GM12873 (cell line): Measurements from ENCODE around the gene VSIG2.

Experiments
- TF ChIP-seq, protein P1 (sequence below): IDR thresholded peaks from 2 replicates; pipeline ENCODE4 v1.5.1; 2012; ENCODE audit warnings: low read depth, mild to moderate bottlenecking, moderate library complexity, low read length, control low read depth; ENCODE audit not compliant: insufficient read depth; ENCODE audit errors: missing control alignments

Gene VSIG2

DNA sequence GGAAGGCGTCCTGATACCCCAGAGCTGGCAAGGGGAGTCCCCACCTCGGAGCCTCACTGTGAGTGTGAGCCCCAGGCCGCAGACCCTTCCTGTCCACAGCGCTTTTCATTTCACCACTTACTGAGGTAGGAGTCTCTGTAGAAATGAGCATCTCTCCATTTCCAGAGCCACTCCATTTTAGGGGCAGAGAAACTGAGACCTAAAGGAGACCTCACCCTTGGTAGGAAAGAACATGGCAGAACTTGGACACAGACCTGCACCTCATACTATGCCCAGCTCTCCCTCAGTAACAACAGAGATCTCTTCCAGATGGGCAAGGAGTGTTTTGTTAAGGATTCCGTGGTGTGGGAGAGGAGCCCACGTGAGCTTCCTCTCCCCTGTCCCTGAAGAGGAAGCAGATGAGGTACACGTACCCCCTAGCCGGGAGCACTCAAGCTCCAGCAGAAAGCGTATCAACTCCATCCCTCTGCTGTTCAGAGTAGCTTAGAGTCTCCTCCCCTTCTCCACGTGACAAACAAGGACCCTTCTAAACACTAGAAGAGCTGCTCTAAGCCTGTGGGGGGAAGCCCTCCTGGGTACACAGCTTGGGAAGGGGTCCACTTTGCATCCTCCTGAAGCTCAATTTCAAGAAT is 532 bp upstream of the VSIG2 start:
- TF ChIP-seq, protein P1, sequence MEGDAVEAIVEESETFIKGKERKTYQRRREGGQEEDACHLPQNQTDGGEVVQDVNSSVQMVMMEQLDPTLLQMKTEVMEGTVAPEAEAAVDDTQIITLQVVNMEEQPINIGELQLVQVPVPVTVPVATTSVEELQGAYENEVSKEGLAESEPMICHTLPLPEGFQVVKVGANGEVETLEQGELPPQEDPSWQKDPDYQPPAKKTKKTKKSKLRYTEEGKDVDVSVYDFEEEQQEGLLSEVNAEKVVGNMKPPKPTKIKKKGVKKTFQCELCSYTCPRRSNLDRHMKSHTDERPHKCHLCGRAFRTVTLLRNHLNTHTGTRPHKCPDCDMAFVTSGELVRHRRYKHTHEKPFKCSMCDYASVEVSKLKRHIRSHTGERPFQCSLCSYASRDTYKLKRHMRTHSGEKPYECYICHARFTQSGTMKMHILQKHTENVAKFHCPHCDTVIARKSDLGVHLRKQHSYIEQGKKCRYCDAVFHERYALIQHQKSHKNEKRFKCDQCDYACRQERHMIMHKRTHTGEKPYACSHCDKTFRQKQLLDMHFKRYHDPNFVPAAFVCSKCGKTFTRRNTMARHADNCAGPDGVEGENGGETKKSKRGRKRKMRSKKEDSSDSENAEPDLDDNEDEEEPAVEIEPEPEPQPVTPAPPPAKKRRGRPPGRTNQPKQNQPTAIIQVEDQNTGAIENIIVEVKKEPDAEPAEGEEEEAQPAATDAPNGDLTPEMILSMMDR, result no peak

DNA sequence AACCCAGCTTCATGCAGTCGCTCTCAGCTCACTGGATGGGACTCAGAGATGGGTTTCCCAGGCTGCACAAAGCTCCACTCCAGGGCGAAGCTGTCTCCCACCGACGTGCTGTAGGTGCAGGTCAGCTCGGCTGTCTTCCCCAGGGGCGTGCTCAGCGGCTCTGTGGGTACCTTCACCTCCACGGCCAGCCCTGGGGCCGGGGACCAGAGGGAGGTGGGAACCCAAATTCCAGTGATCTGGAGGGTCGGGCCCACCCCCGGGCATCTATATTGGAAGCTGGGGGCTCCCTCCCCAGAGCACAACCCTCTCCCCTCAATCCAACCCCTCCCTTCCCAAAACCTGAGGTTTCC is 689 bp downstream of the VSIG2 start:
- TF ChIP-seq, protein P1, result no peak

DNA sequence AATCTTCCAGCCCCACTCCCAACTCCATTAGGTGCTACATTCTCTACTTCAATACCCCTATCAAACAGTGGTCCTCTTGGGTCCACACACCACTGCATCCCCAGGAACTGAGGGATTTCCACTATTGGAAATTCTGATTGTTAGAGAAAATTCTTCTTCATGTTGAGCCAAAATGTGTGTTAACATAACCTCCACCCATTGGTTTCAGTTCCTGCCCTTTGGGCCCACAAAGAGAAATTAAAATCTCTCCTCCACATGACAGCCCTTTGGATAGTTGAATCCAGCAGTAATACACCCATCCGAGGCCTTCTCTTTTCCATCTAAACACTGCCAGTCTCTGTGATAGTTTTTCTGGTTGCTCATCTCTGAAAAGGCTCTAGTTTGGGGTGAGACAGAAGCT is 2.1 kb downstream of the VSIG2 start:
- TF ChIP-seq, protein P1, result no peak

DNA sequence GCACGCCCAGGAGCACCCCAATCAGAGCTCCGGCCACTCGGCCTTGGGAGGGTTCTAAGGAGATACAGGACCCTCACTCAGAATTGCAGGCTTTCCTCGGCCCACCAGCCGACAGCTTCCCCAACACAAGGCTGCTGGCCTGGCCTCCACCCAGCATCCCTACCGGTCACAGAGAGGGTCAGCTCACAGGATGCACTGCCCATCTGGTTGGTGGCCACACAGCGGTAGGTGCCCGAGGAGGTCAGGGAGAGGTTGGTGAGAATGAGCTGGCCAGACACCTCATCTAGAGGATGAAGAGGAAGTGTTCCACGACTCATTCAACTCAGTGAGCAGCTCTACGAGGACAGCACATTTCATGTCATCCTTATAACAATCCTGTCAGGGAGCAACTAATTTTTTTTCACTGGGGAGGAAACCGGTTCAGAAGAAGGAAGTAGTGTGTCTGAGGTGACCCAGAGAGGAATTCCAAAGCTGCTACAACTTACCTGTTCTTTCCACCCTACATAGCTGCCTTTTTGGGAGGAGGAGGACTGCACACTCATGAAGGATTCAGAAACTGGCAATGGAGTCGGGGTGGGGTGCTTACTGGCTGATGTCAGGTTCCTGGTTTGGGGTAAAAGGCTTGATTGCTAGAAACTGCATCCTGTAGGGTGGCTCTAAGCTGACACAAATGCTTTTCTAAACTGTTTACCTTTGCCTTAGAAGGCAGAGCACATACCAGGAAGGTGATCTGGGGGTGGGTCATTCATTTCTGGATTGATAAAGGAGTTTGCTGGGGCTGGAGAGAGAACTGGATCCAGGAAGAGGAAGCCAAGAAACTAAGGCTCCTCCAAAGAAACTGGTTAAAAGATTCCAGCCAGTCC is 3.3 kb downstream of the VSIG2 start:
- TF ChIP-seq, protein P1, result no peak

DNA sequence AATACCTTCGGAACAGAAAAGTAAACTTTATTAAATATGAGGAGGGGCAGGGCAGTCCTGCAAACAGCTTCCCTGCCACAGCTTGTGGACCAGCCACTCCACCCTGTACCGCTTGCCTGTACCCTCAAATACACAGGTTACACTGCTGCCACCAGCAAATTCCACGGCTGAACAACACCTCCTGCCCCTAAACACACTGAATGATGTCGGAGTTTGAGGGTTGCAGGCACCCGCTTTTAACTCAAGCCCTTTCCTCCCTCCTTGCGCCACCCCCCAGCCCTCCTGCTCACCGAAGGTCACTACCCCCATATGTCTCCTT is 4.0 kb downstream of the VSIG2 start:
- TF ChIP-seq, protein P1, result no peak

DNA sequence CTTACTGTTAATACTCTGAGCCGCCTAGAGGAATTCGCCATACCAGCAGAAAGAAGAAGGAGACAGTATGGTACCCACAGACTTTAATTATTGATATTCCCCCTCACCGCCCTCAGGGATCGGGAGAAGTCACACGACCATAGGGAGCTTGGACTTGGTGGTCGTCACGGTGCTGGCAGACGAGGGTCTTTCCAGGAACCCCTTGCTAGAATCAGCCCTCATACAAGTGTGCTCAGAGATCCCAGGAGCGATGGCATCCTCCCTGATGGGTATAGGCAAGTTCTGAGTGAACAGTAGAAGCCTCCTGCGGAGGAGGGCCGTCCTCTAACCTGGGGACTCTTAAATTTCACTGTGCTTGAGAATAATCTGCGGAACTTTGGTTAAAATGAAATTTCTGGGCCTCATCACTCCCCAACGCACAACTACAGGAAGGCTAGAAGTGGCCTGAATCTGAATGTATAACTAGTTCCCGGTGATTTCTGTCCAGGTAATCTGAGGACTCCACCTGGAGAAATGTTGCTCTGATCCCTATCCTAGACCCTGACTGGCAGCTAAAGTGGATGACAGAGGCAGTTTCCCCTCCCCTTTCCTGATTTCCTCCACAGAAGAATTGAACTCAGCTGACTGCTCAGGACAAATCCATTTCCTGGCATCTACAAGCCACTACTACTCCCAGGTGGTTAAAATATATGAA is 4.5 kb downstream of the VSIG2 start:
- TF ChIP-seq, protein P1, result no peak

DNA sequence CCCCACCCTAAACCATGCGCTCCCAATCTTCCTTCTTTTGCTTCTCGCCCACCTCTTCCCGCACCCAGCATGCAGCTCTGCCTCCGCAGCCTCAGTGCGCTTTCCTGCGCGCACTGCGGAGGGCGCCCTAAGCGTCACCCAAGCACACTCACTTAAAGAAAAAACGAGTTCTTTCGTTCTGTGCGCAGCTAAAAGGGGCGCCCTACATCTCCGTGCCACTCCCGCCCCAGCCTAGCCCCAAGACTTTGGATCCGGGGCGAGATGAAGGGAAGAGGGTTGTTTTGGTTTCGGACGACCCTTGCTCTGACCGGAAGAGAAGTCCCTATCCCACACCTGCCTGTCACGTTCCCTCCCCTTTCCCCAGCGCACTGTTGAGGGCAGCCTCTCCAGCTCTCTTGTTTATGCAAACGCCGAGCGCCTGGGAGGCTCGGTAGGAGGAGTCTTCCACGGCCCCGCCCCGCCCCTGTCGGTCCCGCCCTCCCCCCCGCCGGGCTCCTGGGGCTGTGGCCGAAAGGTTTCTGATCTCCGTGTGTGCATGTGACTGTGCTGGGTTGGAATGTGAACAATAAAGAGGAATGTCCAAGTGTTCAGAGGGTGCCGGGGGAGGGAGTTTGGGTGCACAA is 5.3 kb downstream of the VSIG2 start:
- TF ChIP-seq, protein P1, result peak; percentile 80
